HL-60 (cell line): ENCODE results near the gene XBP1.

Source experiments
- REST ChIP-seq: IDR thresholded peaks from 2 replicates; pipeline ENCODE4 v1.6.1; 2012; ENCODE audit warnings: low read depth; ENCODE audit not compliant: insufficient replicate concordance
- TF ChIP-seq, protein P1 (sequence below): IDR thresholded peaks from one replicate; pipeline ENCODE4 v1.5.1; 2011; ENCODE audit warnings: low read length, control low read depth, inconsistent platforms; ENCODE audit not compliant: insufficient read depth

- TF ChIP-seq, protein P1, sequence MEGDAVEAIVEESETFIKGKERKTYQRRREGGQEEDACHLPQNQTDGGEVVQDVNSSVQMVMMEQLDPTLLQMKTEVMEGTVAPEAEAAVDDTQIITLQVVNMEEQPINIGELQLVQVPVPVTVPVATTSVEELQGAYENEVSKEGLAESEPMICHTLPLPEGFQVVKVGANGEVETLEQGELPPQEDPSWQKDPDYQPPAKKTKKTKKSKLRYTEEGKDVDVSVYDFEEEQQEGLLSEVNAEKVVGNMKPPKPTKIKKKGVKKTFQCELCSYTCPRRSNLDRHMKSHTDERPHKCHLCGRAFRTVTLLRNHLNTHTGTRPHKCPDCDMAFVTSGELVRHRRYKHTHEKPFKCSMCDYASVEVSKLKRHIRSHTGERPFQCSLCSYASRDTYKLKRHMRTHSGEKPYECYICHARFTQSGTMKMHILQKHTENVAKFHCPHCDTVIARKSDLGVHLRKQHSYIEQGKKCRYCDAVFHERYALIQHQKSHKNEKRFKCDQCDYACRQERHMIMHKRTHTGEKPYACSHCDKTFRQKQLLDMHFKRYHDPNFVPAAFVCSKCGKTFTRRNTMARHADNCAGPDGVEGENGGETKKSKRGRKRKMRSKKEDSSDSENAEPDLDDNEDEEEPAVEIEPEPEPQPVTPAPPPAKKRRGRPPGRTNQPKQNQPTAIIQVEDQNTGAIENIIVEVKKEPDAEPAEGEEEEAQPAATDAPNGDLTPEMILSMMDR: no peak
- no peak for TF ChIP-seq REST
Observed at GRCh38 chr22:28798810-28799605, 1.4 kb downstream of the XBP1 start.
